ENCODE results near the gene NUDCD3.

The NUDCD3 gene

GRCh38 chr7:44490351-44491200 lies at the start of gene NUDCD3:
TSS of gene NUDCD3 (minus strand) at chr7:44490658. CDS start at chr7:44490600, 58 bp downstream.
- DNase-seq = peak; percentile 83

- DNase-seq = no peak
These were observed 49.4 kb upstream of the NUDCD3 start for GRCh38 chr7:44539669-44540506.

DNA sequence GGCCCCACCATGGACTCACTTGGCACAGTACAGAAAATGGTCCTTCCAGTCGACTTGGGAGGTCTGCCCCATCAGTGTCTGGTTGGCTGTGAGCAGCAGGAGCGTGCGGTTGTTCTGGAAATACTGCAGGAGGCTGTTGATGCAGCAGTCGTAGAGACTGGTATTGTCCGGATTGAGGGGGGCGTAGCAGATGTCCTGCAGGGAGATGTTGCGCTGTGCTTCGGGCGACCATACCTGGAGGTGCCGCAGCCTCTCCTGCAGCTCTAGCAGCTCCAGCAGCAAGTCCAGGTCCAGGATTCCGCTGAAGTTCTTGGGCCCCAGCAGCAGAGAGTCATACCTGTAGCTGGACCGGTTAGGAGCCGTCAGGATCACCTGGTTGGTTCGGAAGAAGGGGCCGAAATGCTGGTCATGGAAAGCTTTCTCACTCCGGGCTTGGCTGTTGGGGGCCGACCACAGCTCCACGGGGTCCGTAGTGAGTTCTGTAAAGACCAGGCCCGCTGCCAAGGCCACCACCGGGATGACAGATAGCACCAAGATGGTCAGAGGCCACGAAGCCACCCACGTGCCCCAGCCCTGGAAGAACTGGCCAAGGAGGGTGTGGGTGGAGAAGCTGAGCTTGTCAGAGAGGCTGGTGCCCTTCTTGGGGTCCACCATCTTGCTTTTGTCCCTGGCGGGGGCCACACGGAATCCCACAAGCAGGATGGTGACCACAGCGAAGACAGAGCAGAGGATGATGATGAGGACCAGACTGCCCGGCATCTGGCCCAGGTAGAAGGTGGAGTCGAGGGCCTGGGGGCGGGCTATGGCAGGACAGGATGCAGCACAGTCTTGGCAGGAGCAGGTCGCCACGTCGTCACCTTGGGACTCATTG lies 48.6 kb upstream of the NUDCD3 start:
- no peak for DNase-seq

GRCh38 chr7:44538093-44538797 lies 47.8 kb upstream of the NUDCD3 start:
- DNase-seq = no peak

DNA sequence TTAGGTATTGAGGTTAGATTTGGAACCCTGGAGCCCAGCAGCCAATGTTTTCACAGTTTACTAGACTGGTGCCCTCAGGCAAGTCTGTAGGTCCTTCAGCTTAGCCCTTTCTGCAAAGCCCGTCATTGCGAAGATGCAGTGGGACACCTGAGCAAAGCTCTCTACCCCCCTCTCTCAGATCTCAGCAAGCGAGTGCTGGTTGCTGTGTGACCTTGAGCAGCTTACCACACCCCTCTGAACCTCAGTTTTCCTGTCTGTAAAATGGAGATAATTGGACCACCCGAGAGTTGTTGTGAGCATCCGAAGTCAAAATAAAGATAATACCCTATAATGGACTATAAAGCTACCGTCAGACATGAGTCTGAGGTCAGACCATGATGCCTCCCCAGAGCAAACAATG lies 47.0 kb upstream of the NUDCD3 start:
- DNase-seq = no peak

DNA sequence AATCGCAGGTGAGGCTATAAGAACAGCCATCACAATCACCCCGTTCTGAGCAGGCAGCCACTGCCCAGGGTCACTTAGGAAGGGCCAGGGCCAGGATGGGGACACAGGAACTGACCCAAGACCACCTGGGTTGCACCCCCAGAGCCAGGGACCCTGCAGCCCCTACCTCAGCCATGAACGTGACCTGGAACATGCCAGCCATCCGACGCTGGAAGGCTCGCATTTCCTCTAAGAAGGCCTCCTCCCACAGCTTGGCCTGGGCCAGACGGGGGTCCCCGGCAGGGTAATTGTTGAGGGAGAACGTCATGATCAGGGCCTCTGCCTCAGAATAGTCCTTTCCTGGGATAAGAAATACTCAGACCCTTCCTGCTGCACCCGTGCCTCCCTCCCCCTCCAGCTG lies 45.6 kb upstream of the NUDCD3 start:
- DNase-seq = no peak

DNA sequence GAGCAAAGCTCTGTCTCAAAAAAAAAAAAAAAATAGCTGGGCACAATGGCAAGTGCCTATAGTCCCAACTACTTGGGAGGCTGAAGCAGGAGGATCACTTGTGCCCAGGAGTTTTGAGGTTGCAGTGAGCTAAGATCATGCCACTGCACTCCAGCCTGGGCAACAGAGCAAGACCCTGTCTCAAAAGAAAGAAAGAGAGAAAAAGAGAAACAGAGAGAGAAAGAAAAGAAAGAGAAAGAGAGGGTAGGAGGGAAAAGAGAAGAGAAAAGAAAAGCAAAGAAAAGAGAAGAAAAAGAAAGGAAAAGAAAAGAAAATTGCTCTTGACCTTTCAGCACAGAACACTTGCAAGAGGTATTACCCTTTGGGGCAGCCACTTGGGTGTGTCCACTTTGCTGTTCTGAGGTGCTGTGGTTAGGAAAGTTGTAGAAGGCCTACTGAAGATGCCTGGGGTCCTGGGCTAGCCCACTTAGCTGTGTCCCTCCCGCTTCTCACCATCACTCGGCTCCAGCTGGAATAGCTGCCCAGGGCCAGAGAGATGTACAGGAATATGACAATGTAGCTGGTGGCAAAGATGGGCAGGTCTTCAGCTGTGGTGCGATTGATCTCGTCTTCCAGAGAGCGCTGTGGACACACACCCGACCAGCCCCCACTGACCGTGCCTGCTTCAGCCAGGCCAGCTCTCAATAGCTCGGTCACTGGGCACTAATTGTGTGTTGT lies 45.0 kb upstream of the NUDCD3 start:
- no peak for DNase-seq

DNA sequence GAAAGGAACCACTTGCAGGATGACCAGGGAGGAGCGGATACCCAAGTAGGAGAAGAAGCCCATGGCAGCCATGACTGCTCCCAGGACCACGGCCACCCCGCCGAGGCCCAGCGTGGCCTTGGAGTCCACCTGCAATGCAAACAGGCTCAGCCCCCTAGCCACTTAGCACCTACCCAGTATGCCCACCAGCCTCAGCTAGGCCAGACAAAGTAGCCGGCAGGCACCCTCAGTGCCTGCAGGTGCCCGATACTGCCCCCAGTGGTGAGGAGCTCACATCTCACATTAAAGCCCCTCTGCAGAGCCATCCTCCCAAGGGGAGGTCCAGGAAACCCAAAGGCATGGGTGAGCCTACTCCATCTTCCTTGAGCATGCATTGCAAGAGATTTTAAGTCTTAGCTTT lies 44.0 kb upstream of the NUDCD3 start:
- DNase-seq = peak; percentile 47

GRCh38 chr7:44534087-44534486 lies 43.6 kb upstream of the NUDCD3 start:
- DNase-seq = no peak

DNA sequence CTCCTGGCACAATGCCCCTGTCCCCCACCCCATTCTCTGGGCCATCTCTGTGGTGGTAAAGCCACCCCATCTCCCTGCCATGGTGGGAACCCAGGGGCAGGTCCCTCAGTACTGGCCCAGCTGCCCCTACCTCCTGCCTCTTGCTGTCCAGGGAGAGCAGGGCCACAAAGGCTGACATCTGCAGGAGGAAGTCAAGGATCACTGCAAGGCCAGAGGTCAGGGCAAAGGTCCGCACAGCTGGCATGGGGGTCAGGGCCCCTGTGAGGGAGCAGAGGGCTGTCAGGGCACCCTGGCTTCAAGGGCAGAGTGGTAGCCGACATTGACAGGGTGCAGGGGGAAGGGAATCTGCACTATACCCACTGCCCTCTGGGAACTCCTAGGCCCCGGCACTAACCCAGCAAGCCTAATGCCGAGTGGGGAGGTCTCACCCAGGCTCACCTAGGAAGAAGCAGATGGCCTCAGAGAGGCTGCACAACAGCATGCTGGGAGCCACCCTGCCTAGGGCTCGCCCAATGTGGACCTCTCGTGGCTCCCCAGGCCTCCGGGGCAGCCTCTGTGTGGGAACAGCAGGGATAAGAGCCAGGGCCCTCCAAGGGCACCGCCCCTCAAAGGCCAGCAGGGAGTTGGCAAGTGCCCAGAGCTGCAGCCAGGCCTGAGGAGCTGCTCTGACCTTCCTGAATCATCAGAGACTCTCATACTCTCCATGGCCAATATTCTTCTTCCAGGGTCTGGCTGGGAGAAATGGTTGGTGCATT lies 43.0 kb upstream of the NUDCD3 start:
- DNase-seq = no peak

GRCh38 chr7:44531421-44532380 lies 41.2 kb upstream of the NUDCD3 start:
- no peak for DNase-seq

DNA sequence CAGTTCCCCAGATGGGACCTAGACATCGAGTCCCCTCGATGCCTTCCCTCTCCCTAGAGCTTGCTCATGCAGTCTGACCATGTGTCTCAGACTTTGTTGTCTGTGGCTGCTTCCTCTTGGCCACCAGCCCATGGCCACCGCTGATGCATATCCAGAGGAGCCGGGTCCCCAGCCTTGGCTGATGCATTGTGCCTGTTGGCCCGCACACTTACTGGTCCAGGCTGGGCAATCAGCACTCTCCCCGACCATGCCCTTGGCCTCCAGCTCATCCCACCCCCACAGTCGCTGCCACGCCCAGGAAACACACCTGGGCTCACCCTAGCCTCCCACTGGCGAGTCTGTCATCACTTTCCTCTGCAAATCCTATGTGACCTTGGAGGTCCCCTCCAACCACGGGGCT lies 40.5 kb upstream of the NUDCD3 start:
- DNase-seq = no peak

DNA sequence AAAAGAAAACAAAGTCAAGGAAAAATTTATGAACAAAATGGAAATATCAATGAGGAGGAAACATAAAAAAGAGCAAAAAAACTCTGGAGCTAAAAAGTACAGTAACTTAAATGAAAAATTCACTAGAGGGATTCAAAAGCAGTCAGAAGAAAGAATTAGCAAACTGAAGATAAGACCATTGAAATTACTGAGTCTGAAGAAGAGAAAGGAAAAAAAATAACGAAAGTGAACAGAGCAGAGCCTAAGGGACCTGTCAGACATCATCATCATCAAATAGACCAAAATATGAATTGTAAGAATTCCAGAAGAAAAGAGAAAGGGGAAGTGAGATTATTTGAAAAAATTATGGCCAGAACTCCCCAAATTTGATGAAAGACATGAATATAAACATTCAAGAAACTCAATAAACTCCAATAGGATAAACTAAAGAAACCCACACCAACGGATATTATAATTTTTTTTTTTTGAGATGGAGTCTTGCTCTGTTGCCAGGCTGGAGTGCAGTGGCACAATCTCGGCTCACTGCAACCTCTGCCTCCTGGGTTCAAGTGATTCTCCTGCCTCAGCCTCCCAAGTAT lies 34.4 kb upstream of the NUDCD3 start:
- DNase-seq = no peak

DNA sequence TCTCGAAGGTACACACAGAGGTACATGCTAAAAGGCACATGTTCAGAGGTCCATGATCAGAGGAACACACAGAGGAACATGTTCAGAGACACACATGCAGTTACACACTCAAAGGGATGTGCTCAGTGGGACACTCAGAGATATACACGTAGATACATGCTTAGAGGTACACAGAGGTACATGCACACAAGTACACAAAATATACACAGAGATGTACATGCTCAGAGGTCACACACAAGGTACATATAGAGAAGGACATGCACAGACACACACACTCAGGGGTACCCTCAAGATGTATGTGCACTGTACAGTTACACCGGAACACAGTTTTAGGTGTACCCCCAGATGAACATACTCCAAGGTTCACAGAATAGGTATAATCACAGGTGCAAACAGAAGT lies 31.9 kb upstream of the NUDCD3 start:
- no peak for DNase-seq

- no peak for DNase-seq
These were observed 31.1 kb upstream of the NUDCD3 start for GRCh38 chr7:44521347-44522095.

GRCh38 chr7:44520574-44520973 lies 30.1 kb upstream of the NUDCD3 start:
- no peak for DNase-seq

- DNase-seq = no peak
These were observed 29.1 kb upstream of the NUDCD3 start for GRCh38 chr7:44519546-44519945.

DNA sequence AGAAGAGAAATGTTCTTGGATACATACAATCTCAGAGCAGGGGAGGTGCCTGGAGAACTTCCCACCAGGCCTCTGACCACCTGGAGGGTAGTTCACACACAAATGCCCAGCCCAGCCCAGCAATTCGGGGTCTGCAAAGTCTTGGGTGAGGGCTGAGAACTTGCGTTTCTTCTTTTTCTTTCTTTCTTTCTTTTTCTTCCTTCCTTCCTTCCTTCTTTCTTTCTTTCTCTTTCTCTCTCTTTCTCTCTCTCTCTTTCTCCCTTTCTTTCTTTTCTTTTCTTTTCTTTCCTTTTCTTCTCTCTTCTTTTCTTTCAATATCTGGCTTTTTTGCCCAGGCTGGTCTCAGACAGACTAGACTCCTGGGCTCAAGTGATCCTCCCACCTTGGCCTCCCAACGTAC lies 28.3 kb upstream of the NUDCD3 start:
- no peak for DNase-seq

DNA sequence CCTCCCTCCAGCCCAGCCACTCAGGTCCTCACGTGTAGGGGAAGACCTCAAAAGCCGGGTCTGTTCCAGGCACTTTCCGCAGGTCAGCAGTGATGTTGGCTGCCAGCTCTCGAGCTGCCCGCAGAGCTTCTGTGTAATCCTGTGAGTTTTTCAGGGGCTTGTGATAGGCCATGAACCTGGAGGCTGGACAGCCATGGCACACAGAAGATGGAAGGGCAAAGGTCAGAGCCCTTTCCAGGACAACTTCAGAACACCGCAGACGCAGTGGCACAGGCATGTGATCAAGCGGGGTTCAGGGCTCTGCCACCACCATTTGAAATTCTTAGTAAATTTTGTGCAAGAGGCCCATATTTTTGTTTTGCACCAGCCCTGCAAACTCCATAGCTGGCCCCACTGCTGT lies 26.7 kb upstream of the NUDCD3 start:
- no peak for DNase-seq

All from CD4-positive, alpha-beta T cell treated with Interleukin-17A for 4 hours (primary cell).